Measurements from ENCODE around the gene UBE2H. TPM values are rescaled to one million over a fixed set of nuclear protein-coding genes. Genes with fewer than 3 reads are reported as not detected.

The UBE2H gene
- total and polyA plus RNA-seq, 4 donors, result 71.0 to 118 (median 97.7) TPM

DNA sequence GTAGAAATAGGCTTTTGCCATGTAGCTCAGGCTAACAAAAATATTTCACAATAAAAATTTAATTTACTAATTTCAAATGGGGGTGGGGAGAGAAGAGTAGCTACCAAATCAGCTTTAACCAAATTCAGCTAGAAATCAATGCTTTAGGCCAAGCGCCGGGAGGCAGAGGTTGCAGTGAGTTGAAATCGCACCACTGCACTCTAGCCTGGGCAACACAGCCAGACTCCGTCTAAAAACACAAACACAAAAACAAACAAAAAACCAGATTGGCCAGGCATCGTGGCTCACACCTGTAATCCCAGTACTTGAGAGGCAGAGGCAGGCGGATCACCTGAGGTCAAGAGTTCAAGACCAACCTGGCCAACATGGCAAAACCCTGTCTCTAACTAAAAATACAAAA is 9.4 kb downstream of the UBE2H start:
- peaks cover 7% of the 10 kb centered on the region for H3K4me1 ChIP-seq (ENCODE audit: control insufficient read depth, insufficient read depth, low read length)
- WGBS (ENCODE audit: insufficient coverage), result 100% methylated on average over 6 of the region's 6 CpGs
- peaks cover 2% of the 10 kb centered on the region for H3K9me3 ChIP-seq (ENCODE audit: control insufficient read depth, insufficient read depth, low read length)
- peaks cover 10% of the 10 kb centered on the region for H3K36me3 ChIP-seq (ENCODE audit: control insufficient read depth, insufficient read depth, low read length)
- H3K4me3 ChIP-seq (ENCODE audit: low read depth, low read length), result no peak overlapping the region
- H3K27me3 ChIP-seq (ENCODE audit: control insufficient read depth, insufficient read depth, low read length), result no peaks in the 10 kb centered on the region
- no peak overlapping the region for H3K27ac ChIP-seq (ENCODE audit: low read depth, low read length)
- DNase-seq (ENCODE audit: low read depth in 4 of 6, low spot score in 6 of 6), result no peak

DNA sequence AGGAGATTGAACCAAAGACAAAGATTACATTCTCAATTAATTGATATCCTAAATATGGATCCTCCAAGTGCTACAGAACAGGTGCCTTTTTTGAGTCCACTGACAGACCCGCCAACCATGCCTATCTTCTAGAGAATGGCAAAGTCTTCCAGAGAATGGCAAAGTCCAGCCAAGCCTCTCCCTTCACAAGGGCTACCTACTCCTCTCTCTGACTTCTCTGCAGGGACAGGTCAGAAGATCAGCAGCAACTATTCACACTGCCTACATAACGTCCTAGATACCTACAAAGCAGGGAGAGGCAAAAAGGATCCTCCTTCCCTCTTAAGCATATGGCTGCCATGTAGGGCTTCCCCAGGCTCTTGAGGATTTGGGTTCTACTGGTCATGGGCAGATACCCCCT is 12.4 kb downstream of the UBE2H start:
- 89% methylated on average over 2 of the region's 2 CpGs for WGBS (ENCODE audit: insufficient coverage)
- no peak for DNase-seq (ENCODE audit: low read depth in 4 of 6, low spot score in 6 of 6)
- H3K27ac ChIP-seq (ENCODE audit: low read depth, low read length), result no peak overlapping the region

DNA sequence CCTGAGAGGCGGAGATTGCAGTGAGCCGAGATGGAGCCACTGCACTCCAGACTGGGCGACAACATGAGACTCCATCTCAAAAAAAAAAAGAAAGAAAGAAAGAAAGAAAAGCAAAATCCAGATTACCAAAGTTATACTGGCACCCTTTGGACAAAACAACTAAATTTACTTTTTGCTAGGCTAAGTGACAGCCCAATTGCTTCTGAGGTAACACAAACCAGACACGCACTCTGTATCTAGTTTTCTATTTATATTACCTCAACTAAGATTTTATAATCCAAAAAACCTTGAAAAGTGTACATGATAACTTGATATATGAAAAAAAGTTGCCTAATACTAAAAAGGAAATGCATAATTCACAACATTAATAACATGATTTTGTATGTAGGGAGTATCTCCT is 12.9 kb downstream of the UBE2H start:
- DNase-seq (ENCODE audit: low read depth in 4 of 6, low spot score in 6 of 6), result no peak
- WGBS (ENCODE audit: insufficient coverage), result 90% methylated on average over 3 of the region's 4 CpGs
- H3K27ac ChIP-seq (ENCODE audit: low read depth, low read length), result no peak overlapping the region
- no peaks in the 10 kb centered on the region for H3K27me3 ChIP-seq (ENCODE audit: control insufficient read depth, insufficient read depth, low read length)
- no peak overlapping the region for H3K4me3 ChIP-seq (ENCODE audit: low read depth, low read length)
- peaks cover 14% of the 10 kb centered on the region for H3K36me3 ChIP-seq (ENCODE audit: control insufficient read depth, insufficient read depth, low read length)
- H3K4me1 ChIP-seq (ENCODE audit: control insufficient read depth, insufficient read depth, low read length), result no peaks in the 10 kb centered on the region
- peaks cover 2% of the 10 kb centered on the region for H3K9me3 ChIP-seq (ENCODE audit: control insufficient read depth, insufficient read depth, low read length)

More for the DNA sequence above, 12.4 kb downstream of the UBE2H start:
- Histone ChIP-seq H3K4me1 (ENCODE audit: control insufficient read depth, insufficient read depth, low read length) (no peaks in the 10 kb centered on the region), H3K36me3 (ENCODE audit: control insufficient read depth, insufficient read depth, low read length) (peaks cover 11% of the 10 kb centered on the region), H3K4me3 (ENCODE audit: low read depth, low read length) (no peak overlapping the region), H3K27me3 (ENCODE audit: control insufficient read depth, insufficient read depth, low read length) (no peaks in the 10 kb centered on the region), H3K9me3 (ENCODE audit: control insufficient read depth, insufficient read depth, low read length) (peaks cover 2% of the 10 kb centered on the region)

DNA sequence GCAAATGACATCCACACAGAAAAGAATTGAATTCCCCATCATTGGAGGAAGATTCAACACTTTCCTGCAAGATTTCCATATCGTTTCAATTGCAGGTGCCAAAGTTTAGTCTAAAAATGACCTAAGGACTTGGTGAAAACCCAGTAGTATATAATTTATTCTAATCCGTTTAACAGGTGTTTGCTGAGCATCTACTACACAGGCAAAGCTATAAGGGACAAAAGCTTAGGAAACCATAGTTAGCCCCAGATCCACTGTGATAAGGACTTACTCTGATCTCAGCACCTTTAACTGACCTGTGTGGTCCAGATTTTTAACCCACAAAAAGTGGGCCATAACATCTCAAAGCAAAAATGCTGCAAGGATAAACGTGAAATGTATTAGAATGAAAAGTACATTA is 19.1 kb downstream of the UBE2H start:
- Histone ChIP-seq H3K4me1 (ENCODE audit: control insufficient read depth, insufficient read depth, low read length) (no peaks in the 10 kb centered on the region), H3K4me3 (ENCODE audit: low read depth, low read length) (no peak overlapping the region), H3K36me3 (ENCODE audit: control insufficient read depth, insufficient read depth, low read length) (peaks cover 17% of the 10 kb centered on the region), H3K27me3 (ENCODE audit: control insufficient read depth, insufficient read depth, low read length) (no peaks in the 10 kb centered on the region), H3K9me3 (ENCODE audit: control insufficient read depth, insufficient read depth, low read length) (no peaks in the 10 kb centered on the region), H3K27ac (ENCODE audit: low read depth, low read length) (no peak overlapping the region)
- WGBS (ENCODE audit: insufficient coverage), result 100% methylated on average over 1 of the region's 3 CpGs
- no peak for DNase-seq (ENCODE audit: low read depth in 4 of 6, low spot score in 6 of 6)

DNA sequence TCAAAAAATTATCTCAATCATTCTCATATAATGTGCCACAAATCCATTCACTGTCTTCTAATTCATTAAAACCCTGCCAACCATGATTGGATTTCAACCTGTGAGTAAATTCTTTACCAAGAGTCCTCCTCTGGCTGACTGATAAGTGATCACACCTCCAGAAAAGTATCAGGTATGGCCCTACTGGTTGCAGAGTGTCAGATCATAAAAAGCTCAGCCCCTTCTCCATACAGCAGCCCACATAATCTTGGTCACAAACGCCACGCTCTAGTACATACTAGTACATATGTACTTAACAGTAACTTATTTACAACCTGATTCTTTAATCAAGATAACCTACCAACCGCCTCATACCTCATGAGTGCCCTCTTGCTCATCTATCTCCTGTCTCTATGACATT is 26.1 kb downstream of the UBE2H start:
- Histone ChIP-seq H3K36me3 (ENCODE audit: control insufficient read depth, insufficient read depth, low read length) (peaks cover 12% of the 10 kb centered on the region), H3K4me3 (ENCODE audit: low read depth, low read length) (no peak overlapping the region), H3K4me1 (ENCODE audit: control insufficient read depth, insufficient read depth, low read length) (no peaks in the 10 kb centered on the region), H3K9me3 (ENCODE audit: control insufficient read depth, insufficient read depth, low read length) (no peaks in the 10 kb centered on the region), H3K27me3 (ENCODE audit: control insufficient read depth, insufficient read depth, low read length) (no peaks in the 10 kb centered on the region), H3K27ac (ENCODE audit: low read depth, low read length) (no peak overlapping the region)
- WGBS (ENCODE audit: insufficient coverage), result 100% methylated on average over 3 of the region's 3 CpGs
- no peak for DNase-seq (ENCODE audit: low read depth in 4 of 6, low spot score in 6 of 6)

DNA sequence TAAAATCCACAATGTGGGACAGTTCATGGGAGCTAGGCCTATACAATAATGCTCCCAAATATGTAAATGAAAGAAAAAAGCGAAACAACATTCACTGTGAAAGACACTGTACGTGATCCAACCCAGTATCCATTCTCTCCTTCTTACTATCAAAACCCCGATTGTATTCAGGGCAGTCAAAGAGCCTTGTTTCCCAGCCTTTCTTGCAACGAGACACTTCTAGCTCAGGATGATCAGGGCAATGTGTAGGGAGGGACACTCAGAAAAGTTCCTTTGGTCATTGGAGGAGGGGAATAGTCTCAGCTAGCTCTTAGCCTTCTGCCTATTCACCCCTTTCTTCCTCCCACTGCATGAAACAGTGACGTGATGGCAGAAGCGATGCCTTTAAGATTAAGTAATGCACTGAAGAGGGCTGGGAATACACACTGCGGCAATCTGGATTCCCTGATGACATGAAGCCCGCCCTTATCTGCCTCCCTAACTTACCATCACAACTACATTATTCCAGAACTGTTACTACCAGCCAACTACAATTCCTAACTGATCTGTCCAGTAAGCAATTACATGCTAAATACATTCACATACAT is 27.3 kb downstream of the UBE2H start:
- H3K27ac ChIP-seq (ENCODE audit: low read depth, low read length), result peak overlapping the region; percentile 67

DNA sequence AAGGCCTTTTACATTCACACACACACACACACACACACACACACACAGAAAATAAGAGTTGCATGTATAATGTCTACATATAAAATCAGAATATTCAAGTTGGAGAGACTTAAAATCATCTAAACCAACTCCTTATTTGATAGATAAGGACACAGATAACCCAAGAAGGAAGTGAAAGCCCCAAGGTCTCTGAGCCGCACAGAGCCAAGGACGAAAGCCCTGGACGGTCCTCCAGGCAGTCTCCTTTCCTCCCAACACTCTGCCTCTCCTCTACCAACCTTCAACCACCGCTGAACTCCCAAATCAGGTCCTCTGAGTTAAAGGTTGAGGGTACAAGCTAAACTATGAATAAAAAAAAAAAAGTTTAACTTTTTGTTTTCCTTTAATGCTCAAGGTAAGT is 28.2 kb downstream of the UBE2H start:
- no peaks in the 10 kb centered on the region for H3K9me3 ChIP-seq (ENCODE audit: control insufficient read depth, insufficient read depth, low read length)
- WGBS (ENCODE audit: insufficient coverage), result no CpG with 5 or more reads among the region's 4 CpGs
- no peaks in the 10 kb centered on the region for H3K4me1 ChIP-seq (ENCODE audit: control insufficient read depth, insufficient read depth, low read length)

More for the DNA sequence above, 27.3 kb downstream of the UBE2H start:
- Histone ChIP-seq H3K36me3 (ENCODE audit: control insufficient read depth, insufficient read depth, low read length) (peaks cover 14% of the 10 kb centered on the region), H3K9me3 (ENCODE audit: control insufficient read depth, insufficient read depth, low read length) (no peaks in the 10 kb centered on the region), H3K27me3 (ENCODE audit: control insufficient read depth, insufficient read depth, low read length) (no peaks in the 10 kb centered on the region), H3K4me1 (ENCODE audit: control insufficient read depth, insufficient read depth, low read length) (no peaks in the 10 kb centered on the region), H3K4me3 (ENCODE audit: low read depth, low read length) (no peak overlapping the region)
- 59% methylated on average over 4 of the region's 8 CpGs for WGBS (ENCODE audit: insufficient coverage)
- DNase-seq (ENCODE audit: low read depth in 4 of 6, low spot score in 6 of 6), result peak in 2 of 6 donors; percentile 20 to 40

DNA sequence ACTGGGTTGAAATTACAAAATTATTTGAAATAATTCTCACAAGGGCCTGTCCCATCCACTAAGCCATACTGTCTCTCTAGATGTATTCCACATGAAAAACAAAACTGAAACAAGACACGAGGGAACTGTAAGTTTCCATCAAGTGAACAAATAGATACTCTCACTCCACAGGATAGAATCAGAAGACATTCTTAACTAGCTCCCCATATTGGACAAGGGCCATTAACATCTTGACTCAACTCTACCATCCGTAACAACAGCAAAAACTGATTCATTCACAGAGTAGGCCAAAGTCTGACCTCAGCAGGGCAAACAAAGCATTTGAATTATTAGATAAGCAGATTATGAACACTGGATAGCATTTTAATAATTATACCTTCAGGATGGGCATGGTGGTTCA is 29.1 kb downstream of the UBE2H start:
- peak in 1 of 6 donors; percentile 15 for DNase-seq (ENCODE audit: low read depth in 4 of 6, low spot score in 6 of 6)
- H3K4me1 ChIP-seq (ENCODE audit: control insufficient read depth, insufficient read depth, low read length), result no peaks in the 10 kb centered on the region
- no peak overlapping the region for H3K4me3 ChIP-seq (ENCODE audit: low read depth, low read length)
- WGBS (ENCODE audit: insufficient coverage), result 57% methylated on average over 1 of the region's 2 CpGs
- H3K27ac ChIP-seq (ENCODE audit: low read depth, low read length), result no peak overlapping the region
- H3K27me3 ChIP-seq (ENCODE audit: control insufficient read depth, insufficient read depth, low read length), result no peaks in the 10 kb centered on the region
- H3K9me3 ChIP-seq (ENCODE audit: control insufficient read depth, insufficient read depth, low read length), result no peaks in the 10 kb centered on the region
- peaks cover 9% of the 10 kb centered on the region for H3K36me3 ChIP-seq (ENCODE audit: control insufficient read depth, insufficient read depth, low read length)

More for the DNA sequence above, 28.2 kb downstream of the UBE2H start:
- Histone ChIP-seq H3K27me3 (ENCODE audit: control insufficient read depth, insufficient read depth, low read length) (no peaks in the 10 kb centered on the region), H3K27ac (ENCODE audit: low read depth, low read length) (no peak overlapping the region), H3K4me3 (ENCODE audit: low read depth, low read length) (no peak overlapping the region), H3K36me3 (ENCODE audit: control insufficient read depth, insufficient read depth, low read length) (peaks cover 9% of the 10 kb centered on the region)
- no peak for DNase-seq (ENCODE audit: low read depth in 4 of 6, low spot score in 6 of 6)

DNA sequence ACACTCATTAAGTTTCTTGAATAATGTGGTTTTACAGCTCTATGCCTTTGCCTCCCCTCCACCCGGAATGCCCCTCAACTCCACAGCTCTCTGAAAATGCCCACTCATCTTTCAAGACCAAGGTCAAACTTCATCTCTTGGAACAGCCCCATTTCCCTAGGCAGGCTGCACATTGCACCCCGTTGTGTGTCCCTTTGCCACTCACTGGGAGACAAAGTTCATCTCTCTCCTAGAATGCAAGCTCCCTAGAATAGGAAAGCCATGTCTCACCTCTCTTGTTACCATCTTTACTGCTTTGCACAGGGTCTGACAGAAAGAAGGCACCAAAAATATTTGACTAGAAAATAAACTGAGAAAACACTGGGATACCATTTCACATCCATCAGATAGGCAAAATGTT is 33.3 kb downstream of the UBE2H start:
- no peak overlapping the region for H3K4me3 ChIP-seq (ENCODE audit: low read depth, low read length)
- peaks cover 3% of the 10 kb centered on the region for H3K36me3 ChIP-seq (ENCODE audit: control insufficient read depth, insufficient read depth, low read length)
- H3K9me3 ChIP-seq (ENCODE audit: control insufficient read depth, insufficient read depth, low read length), result no peaks in the 10 kb centered on the region
- no peaks in the 10 kb centered on the region for H3K27me3 ChIP-seq (ENCODE audit: control insufficient read depth, insufficient read depth, low read length)
- WGBS (ENCODE audit: insufficient coverage), result 72% methylated on average over 2 of the region's 2 CpGs
- DNase-seq (ENCODE audit: low read depth in 4 of 6, low spot score in 6 of 6), result no peak
- peaks cover 7% of the 10 kb centered on the region for H3K4me1 ChIP-seq (ENCODE audit: control insufficient read depth, insufficient read depth, low read length)
- H3K27ac ChIP-seq (ENCODE audit: low read depth, low read length), result no peak overlapping the region

DNA sequence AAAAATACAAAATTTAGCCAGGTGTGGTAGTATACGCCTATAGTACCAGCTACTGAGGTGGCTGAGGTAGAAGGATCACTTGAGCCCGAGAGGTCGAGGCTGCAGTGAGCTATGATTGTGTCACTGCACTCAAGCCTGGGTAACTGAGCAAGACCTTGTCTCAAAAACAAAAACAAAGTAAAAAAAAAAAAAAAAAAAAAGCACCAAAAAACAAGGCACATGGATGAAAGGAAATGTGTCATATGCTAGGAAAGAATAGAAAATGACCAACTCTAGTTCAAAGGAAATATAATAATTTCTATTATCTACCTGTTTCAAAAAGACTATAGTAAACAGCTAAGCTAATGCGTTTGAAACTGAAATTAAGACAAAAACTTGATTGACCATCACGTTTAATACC is 33.8 kb downstream of the UBE2H start:
- no peak for DNase-seq (ENCODE audit: low read depth in 4 of 6, low spot score in 6 of 6)
- Histone ChIP-seq H3K36me3 (ENCODE audit: control insufficient read depth, insufficient read depth, low read length) (peaks cover 2% of the 10 kb centered on the region), H3K27ac (ENCODE audit: low read depth, low read length) (no peak overlapping the region), H3K27me3 (ENCODE audit: control insufficient read depth, insufficient read depth, low read length) (no peaks in the 10 kb centered on the region), H3K4me3 (ENCODE audit: low read depth, low read length) (no peak overlapping the region), H3K9me3 (ENCODE audit: control insufficient read depth, insufficient read depth, low read length) (no peaks in the 10 kb centered on the region), H3K4me1 (ENCODE audit: control insufficient read depth, insufficient read depth, low read length) (peaks cover 7% of the 10 kb centered on the region)
- WGBS (ENCODE audit: insufficient coverage), result 93% methylated on average over 2 of the region's 5 CpGs

Data from spinal cord (tissue), 10 donors.